SIG-M5 (cell line): ENCODE measurements around the gene PPDPF.
"Not testable (repeated sequence)": the region's sequence is repeated elsewhere in the genome, so short reads cannot be mapped to it uniquely, and the experiment has no call there.

Experiments used
- DNase-seq: peaks from one replicate; lab custom pipeline; 2025; lab: John Stamatoyannopoulos, UW

The PPDPF gene

DNA sequence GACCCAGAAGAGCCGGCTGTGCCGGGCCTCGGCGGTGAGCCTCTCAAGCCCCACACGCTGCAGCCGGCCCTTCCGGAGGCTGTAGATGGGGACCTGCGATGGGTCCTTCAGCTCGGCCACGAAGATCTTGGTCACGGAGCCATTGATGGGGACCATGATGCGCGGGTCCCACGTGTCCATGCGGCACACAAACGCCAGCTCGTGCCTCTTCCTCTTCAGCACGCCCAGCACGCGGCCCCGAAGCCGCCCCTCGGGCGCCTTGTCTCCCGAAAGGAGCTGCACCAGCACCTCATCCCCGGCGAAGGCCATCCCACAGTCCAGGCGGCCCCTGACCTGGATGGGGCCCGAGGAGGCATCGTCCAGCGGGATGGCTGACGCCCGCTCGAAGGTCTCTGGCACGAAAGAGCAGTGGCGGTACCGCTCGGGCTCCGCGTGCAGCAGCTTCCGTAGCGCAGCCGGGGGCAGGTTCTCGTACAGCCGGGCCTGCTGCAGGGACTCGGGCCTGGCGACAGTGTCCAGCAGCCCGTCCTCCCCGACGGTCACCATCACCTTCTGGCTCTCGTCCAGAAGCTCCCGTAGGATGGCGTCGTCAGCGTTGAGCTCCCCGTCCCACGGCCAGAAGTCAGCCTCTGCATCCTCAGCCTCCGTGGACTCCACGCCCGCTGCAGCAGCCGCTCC is 44.6 kb downstream of the PPDPF start:
- no peak for DNase-seq

DNA sequence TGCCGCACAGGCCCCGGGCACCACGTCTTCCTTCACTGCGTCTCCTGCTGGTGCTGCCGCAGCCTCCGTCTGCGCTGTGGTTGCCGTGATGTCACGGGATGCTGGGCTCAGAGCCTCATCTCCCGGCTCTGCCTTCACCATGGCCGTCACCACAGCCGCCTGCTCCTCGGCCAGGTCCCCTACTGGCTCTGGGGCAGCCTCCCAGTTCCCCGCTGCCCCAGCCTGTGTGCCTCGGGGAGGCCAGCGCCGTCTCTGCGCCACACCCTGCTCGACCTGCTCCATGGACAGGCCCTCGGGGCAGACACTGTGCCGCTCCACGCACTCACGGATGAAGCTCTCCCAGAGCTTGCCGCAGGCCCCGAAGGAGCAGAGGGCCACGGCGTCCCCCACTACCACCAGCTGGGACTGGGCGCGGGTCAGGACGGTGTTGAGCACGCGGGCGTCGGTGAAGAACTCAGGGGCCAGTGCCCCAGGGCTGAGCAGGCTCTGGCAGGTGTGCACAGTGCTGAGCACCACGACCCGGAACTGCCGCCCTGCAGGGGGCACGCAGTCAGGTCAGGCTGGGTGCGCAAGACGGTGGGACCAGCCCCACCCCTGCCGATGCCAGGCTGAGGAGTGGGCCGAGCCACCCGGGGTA is 45.3 kb downstream of the PPDPF start:
- no peak for DNase-seq

DNA sequence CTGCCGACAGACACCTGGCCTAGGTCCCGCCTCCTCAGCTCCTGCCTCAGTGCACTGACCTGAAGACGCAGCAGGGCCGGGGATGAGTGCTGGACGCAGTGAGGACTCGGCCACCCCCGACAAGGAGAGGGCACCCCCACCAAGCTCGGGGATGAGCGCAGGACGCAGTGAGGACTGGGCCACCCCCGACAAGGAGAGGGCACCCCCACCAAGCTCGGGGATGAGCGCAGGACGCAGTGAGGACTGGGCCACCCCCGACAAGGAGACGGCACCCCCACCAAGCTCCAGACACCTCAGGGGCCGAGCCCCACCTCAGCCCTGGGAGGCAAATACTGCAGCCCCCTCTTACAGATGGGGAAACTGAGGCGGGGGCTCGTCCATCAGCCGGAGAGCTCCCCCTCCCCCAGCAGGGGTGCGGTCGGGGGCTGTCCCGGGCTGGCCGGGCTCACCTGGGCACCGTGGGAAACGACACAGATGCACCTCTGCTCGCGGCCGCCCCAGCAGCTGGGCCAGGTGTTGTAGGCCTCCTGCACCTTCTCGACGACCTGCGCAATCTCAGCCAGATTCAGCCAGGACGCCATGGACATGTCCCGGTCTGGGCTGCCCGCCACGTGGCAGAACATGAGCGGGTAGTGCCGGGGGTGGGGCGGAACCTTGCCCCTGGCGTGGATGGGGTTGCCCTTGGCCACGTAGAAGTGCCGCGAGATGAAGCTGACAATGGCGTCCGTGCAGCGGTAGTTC is 46.0 kb downstream of the PPDPF start:
- no peak for DNase-seq

DNA sequence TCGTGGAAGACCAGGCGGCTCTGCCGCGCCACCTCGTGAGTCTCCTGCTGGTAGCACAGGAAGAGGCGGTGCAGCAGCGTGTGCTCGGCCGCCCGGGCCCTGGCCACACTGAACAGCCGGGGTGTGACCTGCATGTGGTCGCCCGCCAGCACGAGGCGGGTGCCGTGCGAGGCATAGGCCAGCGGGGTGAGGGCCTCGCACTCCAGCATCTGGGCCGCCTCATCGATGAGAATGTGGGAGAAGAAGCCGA is 46.5 kb downstream of the PPDPF start:
- no peak for DNase-seq

DNA sequence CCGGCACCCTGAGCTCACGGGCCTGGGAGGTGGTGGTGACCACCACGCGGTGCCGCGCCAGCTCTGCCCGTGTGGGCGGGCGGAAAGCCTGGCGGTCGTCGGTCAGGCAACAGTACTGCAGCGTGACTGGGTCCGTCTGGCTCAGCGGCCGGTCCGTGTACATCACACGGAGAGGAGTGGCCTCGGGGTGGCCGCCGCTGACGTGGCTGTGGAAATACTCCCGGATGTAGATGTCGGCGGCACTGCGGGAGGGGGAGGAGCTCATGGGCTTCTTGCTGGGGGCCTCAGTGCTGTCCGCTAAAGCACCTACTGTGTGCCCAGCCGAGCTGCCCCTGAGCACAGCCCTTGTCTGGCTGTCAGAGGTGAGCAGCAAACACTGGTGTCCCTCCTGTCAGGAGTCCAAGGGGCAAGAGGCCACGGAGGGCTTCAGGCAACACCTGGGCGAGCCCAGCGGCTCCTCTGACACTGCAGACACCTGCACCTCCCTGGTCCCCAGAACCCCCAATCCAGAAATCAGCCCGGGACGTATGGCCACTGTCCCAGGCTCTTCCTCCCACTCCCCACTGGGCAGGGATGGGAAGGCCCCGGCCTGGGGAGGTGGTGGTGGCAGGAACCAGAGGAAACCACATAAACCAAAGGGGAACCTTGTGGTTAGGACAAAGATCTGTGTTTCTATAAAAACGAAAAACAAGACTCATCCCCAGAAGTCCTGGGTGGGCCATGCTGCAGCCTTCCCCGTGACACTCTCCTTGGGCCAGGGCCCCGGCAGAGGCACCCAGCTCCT is 47.0 kb downstream of the PPDPF start:
- DNase-seq: no peak

DNA sequence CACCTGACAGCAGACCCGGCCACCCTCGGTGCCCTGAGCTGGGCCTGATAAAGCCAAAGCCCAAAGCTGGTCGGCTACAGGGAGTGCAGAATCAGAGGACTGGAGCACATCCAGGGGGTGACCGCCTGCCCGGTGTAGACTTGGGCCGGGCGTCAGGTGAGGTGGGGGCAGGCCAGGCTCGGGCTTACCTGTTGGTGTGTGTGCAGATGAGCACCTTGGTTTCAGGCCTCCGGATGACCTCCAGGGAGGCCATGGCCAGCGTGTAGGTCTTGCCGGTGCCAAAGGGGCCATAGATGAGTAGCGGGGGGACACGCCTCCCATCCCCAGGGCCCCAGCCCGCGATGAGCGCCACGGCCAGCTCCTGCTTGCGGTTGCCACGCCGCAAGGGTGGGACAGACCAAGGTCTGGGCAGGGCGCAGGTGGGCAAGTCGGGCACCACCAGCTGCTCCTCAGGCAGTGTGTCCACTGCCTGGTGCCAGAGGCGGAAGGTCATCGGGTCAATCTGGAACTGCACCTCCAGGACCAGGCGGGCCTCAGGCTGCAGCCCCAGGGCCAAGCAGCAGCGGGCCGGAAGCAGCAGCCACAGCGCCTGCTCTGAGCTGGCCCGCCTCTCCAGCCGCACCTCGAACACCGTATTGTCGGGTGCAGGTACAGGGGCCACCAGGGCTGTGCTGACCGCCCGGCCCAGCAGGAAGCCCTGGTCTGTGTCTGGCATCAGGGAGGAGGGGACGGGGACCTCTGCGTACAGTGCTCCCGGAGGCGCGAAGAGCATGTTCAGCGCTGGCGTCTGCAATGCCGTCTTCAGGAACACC is 47.8 kb downstream of the PPDPF start:
- no peak for DNase-seq

DNA sequence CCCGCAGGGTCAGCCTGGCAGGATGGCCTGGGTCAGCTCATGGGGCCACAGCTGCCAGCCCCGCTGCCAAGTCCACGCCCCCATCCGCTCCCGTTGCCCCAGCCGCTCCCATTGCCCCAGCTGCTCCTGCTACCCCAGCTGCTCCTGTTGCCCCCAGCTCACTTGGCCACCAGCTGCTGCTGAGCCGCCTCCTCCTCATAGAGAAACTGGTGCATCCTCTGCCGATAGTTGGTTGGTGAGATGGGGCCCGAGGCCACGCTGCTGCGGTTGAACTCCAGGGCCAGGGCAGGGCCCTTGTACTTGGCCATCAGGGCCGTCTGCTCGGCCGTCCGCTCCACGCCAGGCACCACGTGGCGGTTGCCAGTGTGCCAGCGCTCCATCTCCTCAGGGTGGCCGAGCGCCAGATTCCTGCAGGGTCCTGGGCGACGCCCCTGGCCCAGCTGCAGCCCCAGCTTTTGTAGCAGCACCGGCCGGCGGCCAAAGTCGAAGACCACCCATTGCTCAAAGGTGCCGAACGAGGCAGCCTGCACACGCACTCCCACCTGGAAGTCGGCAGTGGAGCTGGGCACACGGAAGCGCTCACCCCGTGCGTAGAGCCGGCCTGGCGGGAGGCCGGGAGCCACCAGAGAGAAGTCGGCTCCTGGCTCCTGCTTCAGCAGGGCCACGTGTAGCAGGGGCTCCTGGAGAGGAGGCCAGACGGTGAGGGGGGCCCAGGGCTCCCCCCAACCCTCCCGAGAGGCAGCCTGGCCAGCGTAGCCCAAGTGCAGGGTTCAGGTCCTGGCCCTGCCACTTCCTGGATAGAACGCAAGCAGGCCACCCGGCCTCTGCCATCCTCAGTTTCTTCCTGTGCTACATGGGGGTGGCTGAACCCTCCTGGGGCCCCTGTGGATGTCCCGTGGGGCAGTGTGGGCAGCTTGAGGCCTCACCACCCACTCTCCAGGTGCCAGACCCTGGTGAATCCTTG is 48.7 kb downstream of the PPDPF start:
- DNase-seq: no peak

DNA sequence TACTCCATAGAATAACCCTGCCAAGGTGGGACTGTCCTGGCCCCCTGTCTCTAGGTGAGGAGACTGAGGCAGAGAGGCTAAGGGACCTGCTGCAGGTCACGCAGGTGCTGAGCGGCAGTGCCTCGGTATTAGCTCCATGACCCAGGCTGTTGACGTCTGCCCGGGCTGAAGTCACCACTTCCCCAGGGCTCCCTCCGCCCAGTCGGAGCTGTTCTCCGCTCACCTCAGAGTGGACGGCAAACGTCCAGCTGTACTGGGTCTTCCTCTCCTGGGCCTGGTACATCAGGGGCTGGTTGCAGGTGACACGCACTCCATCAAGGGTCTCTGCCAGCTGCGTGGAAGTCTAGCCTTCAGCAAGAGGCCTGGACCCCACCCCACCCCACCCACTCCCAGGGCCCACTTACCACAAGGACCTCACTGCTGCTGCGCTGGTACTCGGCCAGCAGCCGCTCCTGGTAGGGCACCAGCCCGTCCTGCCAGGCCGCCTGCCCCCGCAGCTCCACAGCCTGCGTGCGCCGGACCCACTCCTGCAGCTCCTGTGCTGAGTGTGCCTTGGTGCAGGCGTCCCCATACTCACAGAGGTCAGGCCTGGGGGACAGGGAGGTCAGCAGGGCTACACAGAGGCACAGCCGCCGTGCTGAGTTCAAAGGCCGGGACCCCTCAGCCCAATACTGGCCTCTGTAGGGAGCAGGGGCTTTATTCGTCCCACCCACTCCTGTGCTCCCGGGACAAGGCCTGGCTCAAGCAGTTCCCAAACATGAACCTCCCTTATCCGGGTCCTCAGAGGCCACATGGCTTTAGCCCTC is 49.9 kb downstream of the PPDPF start:
- DNase-seq: no peak

DNA sequence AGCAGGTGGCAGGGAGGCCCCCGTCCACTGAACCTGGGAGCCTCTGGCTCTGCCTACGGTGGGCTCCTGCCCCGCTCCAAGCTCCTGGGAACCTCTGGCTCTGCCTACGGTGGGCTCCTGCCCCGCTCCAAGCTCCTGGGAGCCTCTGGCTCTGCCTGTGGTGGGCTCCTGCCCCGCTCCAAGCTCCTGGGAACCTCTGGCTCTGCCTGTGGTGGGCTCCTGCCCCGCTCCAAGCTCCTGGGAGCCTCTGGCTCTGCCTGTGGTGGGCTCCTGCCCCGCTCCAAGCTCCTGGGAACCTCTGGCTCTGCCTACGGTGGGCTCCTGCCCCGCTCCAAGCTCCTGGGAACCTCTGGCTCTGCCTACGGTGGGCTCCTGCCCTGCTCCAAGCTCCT is 50.5 kb downstream of the PPDPF start:
- not testable (repeated sequence) for DNase-seq
